ENCODE data around the gene GRM5. TPM values are rescaled to one million over a fixed set of nuclear protein-coding genes. Genes with fewer than 3 reads are reported as not detected.

GRM5 gene
- total RNA-seq, 1 experiment from 2014 or later = not detected

DNA sequence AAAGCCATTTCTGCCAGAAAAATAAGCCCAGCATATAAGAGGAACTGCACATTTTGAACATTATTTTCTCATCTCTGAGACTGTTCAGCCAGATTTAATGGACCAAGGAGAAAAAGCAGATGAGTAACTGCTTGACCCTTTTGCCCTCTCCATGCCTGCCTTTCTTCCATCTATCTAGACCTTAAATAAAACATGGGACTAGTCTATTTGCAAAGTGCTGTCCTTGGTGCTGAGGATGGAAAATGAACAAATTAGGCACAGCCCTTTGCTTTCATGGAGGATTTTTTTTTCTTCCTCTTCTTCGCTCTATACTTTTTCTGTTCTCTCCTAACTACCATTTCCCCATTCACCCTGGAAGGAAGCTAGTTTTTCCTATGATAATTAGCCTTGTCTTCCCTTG, 361.3 kb downstream of the GRM5 start:
- DNase-seq (ENCODE audit: low spot score) = no peak

- no peak for DNase-seq (ENCODE audit: low spot score)
Measured at GRCh38 chr11:88701816-88702215, 364.0 kb downstream of the GRM5 start.

DNA sequence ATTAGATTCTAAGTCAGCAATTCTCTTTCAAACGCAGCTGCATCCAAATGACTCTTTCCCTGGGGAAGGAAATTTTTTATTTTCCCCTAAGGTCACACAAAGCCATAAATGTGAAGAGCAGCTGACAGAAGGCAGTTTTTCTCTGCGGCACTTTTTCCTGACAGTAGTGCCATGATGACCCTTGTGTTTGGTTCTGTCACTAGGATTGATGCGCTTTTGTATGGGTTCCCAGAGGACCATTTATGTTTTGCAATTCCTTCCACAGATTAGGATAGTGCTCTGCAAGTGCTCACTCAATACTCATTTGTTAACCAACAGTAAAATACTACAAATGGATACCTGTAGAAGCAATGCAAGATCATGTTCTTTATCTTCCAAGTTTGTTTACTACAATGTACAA, 368.6 kb downstream of the GRM5 start:
- no peak for DNase-seq (ENCODE audit: low spot score)

- peak; percentile 4 for DNase-seq (ENCODE audit: low spot score)
Measured at GRCh38 chr11:88695689-88696414, 369.9 kb downstream of the GRM5 start.

DNA sequence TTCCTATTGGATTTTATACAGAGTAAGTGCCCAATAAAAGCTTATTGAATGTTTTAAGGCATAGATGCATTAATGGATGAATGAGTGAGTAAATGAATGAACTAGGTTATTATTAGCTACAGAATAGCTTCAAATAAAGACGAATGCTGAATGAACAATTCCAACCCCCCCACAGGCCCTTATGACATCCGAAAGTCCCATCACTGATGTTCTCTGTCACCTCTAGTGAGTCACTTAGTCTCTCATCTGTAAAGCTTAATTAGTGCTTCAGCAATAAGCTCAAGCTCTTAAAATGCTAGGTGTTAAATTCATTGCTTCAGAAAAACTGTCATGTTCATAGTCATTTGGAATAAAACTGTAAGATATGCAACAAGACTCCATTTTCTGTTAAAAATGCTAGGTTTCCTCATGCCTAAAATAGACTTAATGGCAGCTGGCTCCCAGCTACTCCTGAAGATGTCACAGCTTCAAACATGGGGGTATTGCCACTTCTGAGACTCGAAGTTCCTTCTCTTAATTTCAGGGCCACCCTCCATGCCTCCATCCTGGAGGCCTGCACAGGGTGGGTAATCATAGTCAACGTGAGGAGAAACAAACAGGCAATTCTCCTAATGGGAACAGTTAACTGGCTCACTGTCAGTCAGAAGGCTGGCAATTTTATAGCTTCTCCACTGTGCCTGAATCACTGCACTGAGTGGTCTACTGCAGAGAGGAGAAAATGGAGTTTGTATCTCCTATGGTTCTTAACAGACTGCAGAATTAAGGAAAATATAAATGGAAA, 373.3 kb downstream of the GRM5 start:
- DNase-seq (ENCODE audit: low spot score) = no peak

DNA sequence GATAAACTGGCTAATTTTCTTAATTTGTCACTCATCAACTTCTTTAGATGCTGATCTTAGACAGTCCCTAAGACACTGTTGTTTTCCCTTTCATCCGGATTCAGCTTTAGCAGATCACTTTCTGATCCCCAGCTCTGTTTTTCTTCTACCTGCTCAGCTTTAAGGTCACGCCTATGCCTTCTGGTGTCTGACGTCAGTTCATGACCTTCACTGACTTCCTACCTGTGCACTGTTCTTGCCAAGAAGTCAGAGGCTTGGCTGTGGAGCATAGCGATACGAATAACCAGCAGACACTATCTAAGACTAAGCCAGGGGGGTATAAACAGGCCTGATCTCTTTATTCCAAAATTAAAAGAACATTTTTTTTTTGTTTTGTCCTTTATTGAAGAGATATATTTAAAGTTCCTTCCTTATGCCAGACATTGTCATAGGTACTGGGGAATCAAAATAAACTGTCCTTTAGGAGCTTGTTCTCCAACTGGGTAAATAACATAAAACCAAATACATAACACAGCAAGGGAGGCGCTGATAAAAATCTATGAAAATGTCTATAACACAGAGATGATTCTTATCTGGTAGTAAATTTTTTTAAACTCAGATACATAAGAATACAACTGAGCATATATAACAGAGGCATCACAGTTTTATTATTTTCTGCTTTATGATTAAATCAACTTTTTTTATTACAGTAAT, 376.1 kb downstream of the GRM5 start:
- no peak for DNase-seq (ENCODE audit: low spot score)

DNA sequence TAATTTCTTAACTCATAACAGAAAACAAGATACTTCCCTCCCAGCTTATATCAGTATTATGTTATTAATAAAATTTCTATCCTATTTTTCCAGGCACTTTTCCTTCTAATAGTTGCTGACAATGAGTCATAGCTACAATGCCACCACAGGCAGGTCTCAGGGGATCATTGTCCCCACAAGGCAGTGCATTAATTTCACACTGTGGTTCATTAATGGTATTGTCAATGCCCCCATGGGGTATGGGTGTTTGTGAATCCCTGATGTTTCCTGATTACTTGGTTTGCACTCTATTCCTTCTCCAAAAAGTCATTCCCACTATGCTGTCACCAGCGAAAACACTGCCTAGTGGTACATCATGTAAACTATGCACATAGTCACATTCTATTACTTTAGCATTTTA, 382.8 kb downstream of the GRM5 start:
- no peak for DNase-seq (ENCODE audit: low spot score)

DNA sequence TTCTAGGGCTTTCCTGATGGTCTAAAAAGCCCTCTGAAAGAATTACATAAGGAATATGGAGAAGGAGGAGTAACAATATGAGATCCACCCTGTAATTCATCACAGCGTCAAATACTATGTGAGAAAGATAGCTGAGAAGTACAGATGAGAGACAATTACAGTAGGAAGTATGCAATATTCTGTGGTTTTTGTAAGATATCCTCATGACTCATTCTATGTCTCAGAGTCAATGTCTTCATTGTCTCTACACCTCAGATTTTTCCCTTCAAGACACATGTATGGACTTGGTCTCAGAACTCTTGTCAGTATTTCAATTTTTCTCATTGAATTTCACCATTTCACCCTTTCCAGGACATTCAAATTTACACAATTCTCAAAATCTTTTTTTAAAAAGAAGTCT, 385.0 kb downstream of the GRM5 start:
- DNase-seq (ENCODE audit: low spot score) = no peak

- no peak for DNase-seq (ENCODE audit: low spot score)
Measured at GRCh38 chr11:88666364-88666763, 399.4 kb downstream of the GRM5 start.

DNA sequence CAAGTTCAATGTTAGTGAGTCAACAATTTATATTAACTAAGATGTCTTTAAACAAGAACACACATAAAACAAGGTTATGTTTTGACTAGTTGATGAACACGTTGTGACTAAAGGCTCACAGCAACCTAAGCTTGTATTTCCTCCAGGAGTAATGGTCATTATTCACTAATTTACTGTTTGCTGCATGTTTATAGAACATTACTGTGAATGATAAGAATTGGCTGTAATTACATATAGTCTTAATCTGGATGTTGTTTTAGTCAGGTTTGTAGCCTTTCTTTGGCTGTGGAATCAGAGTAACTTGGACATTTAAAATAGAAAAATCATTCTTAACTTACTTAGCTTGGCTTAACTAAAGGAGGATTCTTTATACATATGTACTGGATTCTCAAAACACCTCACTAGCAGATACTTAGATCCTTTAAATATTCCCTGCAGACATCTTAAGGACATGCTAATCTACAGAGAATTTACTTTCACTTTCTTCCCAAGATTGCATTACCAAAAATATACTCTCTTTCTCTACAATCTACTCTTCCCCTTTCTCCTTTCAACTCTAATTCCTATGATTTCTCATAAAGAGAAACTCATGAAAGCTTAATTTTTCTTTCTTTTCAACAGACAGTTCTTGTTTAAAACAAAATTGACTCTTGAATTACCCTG, 408.6 kb downstream of the GRM5 start:
- no peak for DNase-seq (ENCODE audit: low spot score)

GRCh38 chr11:88656283-88656682, 409.5 kb downstream of the GRM5 start:
- DNase-seq (ENCODE audit: low spot score) = no peak

GRCh38 chr11:88655656-88656055, 410.1 kb downstream of the GRM5 start:
- DNase-seq (ENCODE audit: low spot score) = no peak

GRCh38 chr11:88655196-88655595, 410.6 kb downstream of the GRM5 start:
- no peak for DNase-seq (ENCODE audit: low spot score)

- no peak for DNase-seq (ENCODE audit: low spot score)
Measured at GRCh38 chr11:88651556-88651955, 414.2 kb downstream of the GRM5 start.

DNA sequence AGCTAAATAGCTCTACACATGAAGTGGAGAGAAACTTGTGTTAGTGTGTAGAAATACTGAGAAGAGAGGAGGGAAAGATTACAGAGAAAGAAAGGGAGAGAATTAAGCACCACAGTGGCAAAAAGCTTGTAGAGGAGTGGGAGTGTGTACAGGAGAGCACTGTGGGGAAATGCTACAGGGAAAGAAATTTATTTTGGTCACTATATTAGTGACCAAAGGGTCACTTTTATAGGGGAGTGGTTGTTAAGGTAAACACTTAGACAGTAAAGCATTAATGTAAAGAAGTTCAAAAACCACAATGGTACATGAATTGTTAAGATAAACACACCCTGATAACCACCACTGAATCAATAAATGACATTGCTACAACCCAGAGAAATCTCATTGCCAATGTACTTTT, 421.1 kb downstream of the GRM5 start:
- no peak for DNase-seq (ENCODE audit: low spot score)

GRCh38 chr11:88632163-88632562, 433.6 kb downstream of the GRM5 start:
- DNase-seq (ENCODE audit: low spot score) = no peak

DNA sequence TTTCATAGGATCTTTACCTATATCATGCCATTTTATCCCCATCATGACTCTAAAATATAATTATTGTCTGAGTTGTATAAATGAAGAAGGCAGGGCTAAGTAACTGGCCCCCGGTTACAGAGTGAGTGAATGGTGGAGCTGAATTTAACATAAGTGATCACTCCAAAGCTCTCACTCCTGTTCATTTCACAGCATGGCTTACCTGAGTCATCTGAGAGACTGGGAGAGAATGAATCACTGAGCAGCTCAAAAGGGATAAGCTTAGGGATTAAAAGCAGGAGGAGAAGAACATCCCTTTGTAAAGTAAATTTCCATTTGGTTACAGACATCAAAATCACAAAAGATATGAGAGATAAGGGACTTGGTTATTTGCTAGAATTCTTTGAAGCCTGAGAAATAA, 434.3 kb downstream of the GRM5 start:
- DNase-seq (ENCODE audit: low spot score) = no peak

DNA sequence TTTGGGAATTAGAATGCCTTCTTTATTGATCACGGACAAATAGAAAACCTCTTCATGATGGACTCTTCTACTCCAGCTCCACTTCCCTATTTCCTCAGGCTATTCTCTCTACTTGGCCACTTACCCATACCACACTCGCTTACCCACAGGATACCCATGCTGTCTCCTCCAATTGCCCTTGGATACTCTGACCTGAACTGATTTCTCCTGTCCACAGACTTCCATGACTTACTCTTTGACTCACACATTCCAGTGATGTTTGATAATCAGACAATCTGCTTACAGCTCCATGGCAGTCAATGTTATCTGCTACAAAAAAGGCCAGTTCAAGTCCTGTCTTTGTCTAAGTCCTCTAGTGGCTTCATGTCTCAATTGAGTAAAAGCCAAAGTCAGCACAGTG, 436.3 kb downstream of the GRM5 start:
- DNase-seq (ENCODE audit: low spot score) = no peak

DNA sequence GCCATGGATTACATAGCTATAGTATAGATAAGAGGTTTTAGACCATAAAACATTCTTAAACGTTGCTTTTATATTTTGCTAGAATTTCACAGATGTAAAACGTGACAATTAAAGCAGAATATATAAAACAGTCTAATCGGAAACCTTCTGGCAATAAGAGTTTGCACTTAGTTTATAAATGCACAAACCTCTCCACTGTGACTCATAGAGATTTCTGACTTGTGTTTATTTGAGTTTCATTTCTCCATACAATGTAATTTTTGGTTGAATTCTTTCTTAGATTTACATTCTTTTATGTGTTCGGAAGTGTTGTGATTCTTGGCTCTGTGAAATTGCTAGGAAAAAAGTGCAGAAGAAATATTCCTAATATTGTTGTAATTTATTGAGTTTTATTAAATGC, 439.6 kb downstream of the GRM5 start:
- DNase-seq (ENCODE audit: low spot score) = no peak

- no peak for DNase-seq (ENCODE audit: low spot score)
Measured at GRCh38 chr11:88623531-88623930, 442.3 kb downstream of the GRM5 start.

DNA sequence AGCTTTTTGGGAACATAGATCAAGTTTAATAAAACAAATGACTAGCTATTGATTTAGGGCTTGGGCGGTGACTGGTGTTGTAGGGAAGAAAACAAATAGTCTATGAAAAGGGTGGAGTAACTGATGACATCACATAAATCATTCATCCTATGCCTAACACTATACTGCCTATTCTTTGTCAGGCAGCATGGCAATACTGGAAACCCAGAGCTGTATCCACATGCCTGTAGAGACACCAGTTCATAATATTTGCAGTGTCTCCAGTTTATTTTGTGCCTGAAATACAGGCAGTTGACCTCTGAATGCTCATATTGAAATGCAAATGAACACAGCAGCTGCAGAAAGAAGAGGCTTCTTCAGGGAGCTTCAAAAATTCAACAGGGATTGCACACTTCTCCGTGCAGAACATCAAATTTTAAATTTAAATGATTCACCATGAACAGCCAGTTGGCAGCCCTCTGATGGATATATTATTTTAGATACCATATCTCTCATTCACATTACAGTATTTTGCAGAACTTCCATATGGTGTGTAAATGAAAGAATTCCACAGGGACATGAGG, 445.1 kb downstream of the GRM5 start:
- no peak for DNase-seq (ENCODE audit: low spot score)

All from H4 (cell line).